HepG2 (cell line): Measurements from ENCODE around the gene CLK4. TPM values are rescaled to one million over a fixed set of nuclear protein-coding genes. Genes with fewer than 3 reads are reported as not detected.

Experiments used
- EP300 ChIP-seq, 3 experiments: sonication (generic) in 1 of 3; formaldehyde crosslinking in 1 of 3; IDR thresholded peaks; 2 replicates each; pipeline versions ENCODE4 v1.5.1 to v1.6.1; 2011 to 2020; ENCODE audit warnings: low read depth in 2 of 3, low read length in 2 of 3, borderline replicate concordance in 1 of 3, improper control_type of control experiment in 1 of 3, mild to moderate bottlenecking in 1 of 3, missing genetic modification reagents in 1 of 3, moderate library complexity in 1 of 3
- ETV5 ChIP-seq: IDR thresholded peaks from 2 replicates; pipeline ENCODE4 v1.6.1; 2018; ENCODE audit warnings: missing biosample characterization, missing genetic modification reagents, inconsistent platforms, borderline replicate concordance
- FOSL1 ChIP-seq: sonication (generic); formaldehyde crosslinking; IDR thresholded peaks from 2 replicates; pipeline ENCODE4 v1.9.0; 2021; ENCODE audit warnings: missing genetic modification reagents, borderline replicate concordance
- FOXO4 ChIP-seq: sonication (generic); formaldehyde crosslinking; conservative IDR thresholded peaks from 2 replicates; pipeline ENCODE4 v1.8.1; 2023; ENCODE audit warnings: missing genetic modification reagents
- HOXA5 ChIP-seq: sonication (generic); formaldehyde crosslinking; IDR thresholded peaks from 2 replicates; pipeline ENCODE4 v1.4.0; 2020; ENCODE audit warnings: missing genetic modification reagents
- JUNB ChIP-seq: sonication (generic); formaldehyde crosslinking; IDR thresholded peaks from 2 replicates; pipeline ENCODE4 v1.8.0; 2022; ENCODE audit warnings: missing genetic modification reagents, mild to moderate bottlenecking, borderline replicate concordance
- MIER3 ChIP-seq: IDR thresholded peaks from 2 replicates; pipeline ENCODE4 v1.6.1; 2016; ENCODE audit warnings: missing compliant biosample characterization, borderline replicate concordance
- NR2F1 ChIP-seq, 2 experiments: fragments of 450-650 bp in 1 of 2; formaldehyde crosslinking in 1 of 2; IDR thresholded peaks; 2 replicates each; pipeline versions ENCODE4 v1.5.0 to v1.6.1; 2016 to 2020; ENCODE audit warnings: mild to moderate bottlenecking in 1 of 2, missing compliant biosample characterization in 1 of 2, missing genetic modification reagents in 1 of 2, moderate library complexity in 1 of 2
- PAXIP1 ChIP-seq: sonication (generic); formaldehyde crosslinking; conservative IDR thresholded peaks from 2 replicates; pipeline ENCODE4 v1.4.0; 2020; ENCODE audit warnings: mild to moderate bottlenecking, missing genetic modification reagents, moderate library complexity
- PITX1 ChIP-seq: sonication (generic); formaldehyde crosslinking; IDR thresholded peaks from 2 replicates; pipeline ENCODE4 v1.5.1; 2020; ENCODE audit warnings: mild to moderate bottlenecking, missing genetic modification reagents
- RARA ChIP-seq: IDR thresholded peaks from 2 replicates; pipeline ENCODE4 v1.6.1; 2016; ENCODE audit warnings: missing genetic modification reagents, missing compliant biosample characterization
- SOX5 ChIP-seq: IDR thresholded peaks from 2 replicates; pipeline ENCODE4 v1.6.1; 2016; ENCODE audit warnings: borderline replicate concordance
- ZBTB25 ChIP-seq: IDR thresholded peaks from 2 replicates; pipeline ENCODE4 v1.6.1; 2018; ENCODE audit warnings: missing genetic modification reagents
- ZNF281 ChIP-seq: sonication (generic); formaldehyde crosslinking; IDR thresholded peaks from 2 replicates; pipeline ENCODE4 v1.4.0; 2020; ENCODE audit warnings: missing genetic modification reagents, borderline replicate concordance
- polyA plus RNA-seq, 8 experiments: library from polyadenylated mRNA; depleted of rRNA in 3 of 8; stranded (reverse) in 7 of 8; unstranded in 1 of 8; fragments of >200 nt; fragmentation: Illumina TruSeq in 4 of 8; extraction: Trizol in 4 of 8; gene quantifications; 2 replicates each; pipeline versions ENCODE4 v1.2.1 to v1.2.3, GENCODE V29; 2011 to 2016; ENCODE audit warnings: low read depth in 4 of 8, missing spikeins in 1 of 8, mixed read lengths in 1 of 8; ENCODE audit not compliant: insufficient read depth in 1 of 8
- total RNA-seq, 5 experiments: library from RNA; depleted of rRNA; stranded (reverse); fragments of >200 nt; fragmentation: Illumina TruSeq; extraction: Trizol; gene quantifications; 2 replicates each; pipeline ENCODE4 v1.2.3, GENCODE V29; 2016; ENCODE audit warnings: low read depth in 1 of 5
- TF ChIP-seq, protein P1 (sequence below): IDR thresholded peaks from 2 replicates; pipeline ENCODE4 v1.6.1; 2016; ENCODE audit warnings: mild to moderate bottlenecking
- TF ChIP-seq, protein P2 (sequence below): sonication (generic); formaldehyde crosslinking; IDR thresholded peaks from 2 replicates; pipeline ENCODE4 v1.5.0; 2020; ENCODE audit warnings: mild to moderate bottlenecking, missing genetic modification reagents, moderate library complexity

Gene CLK4
- total and polyA plus RNA-seq, 2 of the 13 experiments (the other 11 are each of a cell fraction or from before 2014, with no cell fraction given) = 17.7 to 18.4 TPM

GRCh38 chr5:178630475-178630930 is 3.7 kb upstream of the CLK4 start (continued):
- TF ChIP-seq FOSL1 (CRISPR knock-in tag) = peak; percentile 88
- no peak for TF ChIP-seq FOXO4 (CRISPR knock-in tag)
- TF ChIP-seq NR2F1 (CRISPR knock-in tag; IDR thresholded peaks at IDR 0.05) = peak in 1 of 2 experiments; percentile 75; a peak in 2 of 4 replicates
- TF ChIP-seq EP300 (IDR thresholded peaks at IDR 0.05; ENCODE audit: low read depth in 2 of 2, low read length in 2 of 2) = peak in 1 of 2 experiments; percentile 96; a peak in 3 of 4 replicates
- peak; percentile 90 for TF ChIP-seq EP300 (CRISPR knock-in tag; IDR thresholded peaks at IDR 0.05; ENCODE audit: borderline replicate concordance)
- peak; percentile 98 for TF ChIP-seq HOXA5 (CRISPR knock-in tag)
- peak; percentile 83; the same call in 1 of the 2 replicates for TF ChIP-seq ZBTB25 (CRISPR knock-in tag)
- TF ChIP-seq ETV5 (CRISPR knock-in tag) = peak; percentile 49; the same call in 1 of the 2 replicates
- TF ChIP-seq, protein P1, sequence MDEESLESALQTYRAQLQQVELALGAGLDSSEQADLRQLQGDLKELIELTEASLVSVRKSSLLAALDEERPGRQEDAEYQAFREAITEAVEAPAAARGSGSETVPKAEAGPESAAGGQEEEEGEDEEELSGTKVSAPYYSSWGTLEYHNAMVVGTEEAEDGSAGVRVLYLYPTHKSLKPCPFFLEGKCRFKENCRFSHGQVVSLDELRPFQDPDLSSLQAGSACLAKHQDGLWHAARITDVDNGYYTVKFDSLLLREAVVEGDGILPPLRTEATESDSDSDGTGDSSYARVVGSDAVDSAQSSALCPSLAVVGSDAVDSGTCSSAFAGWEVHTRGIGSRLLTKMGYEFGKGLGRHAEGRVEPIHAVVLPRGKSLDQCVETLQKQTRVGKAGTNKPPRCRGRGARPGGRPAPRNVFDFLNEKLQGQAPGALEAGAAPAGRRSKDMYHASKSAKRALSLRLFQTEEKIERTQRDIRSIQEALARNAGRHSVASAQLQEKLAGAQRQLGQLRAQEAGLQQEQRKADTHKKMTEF = peak; percentile 87
- TF ChIP-seq PAXIP1 (CRISPR knock-in tag) = peak; percentile 82
- peak; percentile 76 for TF ChIP-seq RARA (CRISPR knock-in tag)
- peak; percentile 75 for TF ChIP-seq JUNB (CRISPR knock-in tag)
- peak; percentile 80; the same call in 1 of the 2 replicates for TF ChIP-seq MIER3 (CRISPR knock-in tag)
- TF ChIP-seq, protein P2, sequence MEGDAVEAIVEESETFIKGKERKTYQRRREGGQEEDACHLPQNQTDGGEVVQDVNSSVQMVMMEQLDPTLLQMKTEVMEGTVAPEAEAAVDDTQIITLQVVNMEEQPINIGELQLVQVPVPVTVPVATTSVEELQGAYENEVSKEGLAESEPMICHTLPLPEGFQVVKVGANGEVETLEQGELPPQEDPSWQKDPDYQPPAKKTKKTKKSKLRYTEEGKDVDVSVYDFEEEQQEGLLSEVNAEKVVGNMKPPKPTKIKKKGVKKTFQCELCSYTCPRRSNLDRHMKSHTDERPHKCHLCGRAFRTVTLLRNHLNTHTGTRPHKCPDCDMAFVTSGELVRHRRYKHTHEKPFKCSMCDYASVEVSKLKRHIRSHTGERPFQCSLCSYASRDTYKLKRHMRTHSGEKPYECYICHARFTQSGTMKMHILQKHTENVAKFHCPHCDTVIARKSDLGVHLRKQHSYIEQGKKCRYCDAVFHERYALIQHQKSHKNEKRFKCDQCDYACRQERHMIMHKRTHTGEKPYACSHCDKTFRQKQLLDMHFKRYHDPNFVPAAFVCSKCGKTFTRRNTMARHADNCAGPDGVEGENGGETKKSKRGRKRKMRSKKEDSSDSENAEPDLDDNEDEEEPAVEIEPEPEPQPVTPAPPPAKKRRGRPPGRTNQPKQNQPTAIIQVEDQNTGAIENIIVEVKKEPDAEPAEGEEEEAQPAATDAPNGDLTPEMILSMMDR (CRISPR knock-in tag) = no peak
- TF ChIP-seq SOX5 (CRISPR knock-in tag) = peak; percentile 94
- peak; percentile 23; the same call in 1 of the 2 replicates for TF ChIP-seq ZNF281
- peak; percentile 38; the same call in 1 of the 2 replicates for TF ChIP-seq PITX1 (CRISPR knock-in tag)
